ENCODE measurements around the gene SPECC1L.
"Not testable (repeated sequence)": the region's sequence is repeated elsewhere in the genome, so short reads cannot be mapped to it uniquely, and the experiment has no call there.

The SPECC1L gene

GRCh38 chr22:24284747-24285203, 14.1 kb downstream of the SPECC1L start:
- DNase-seq (ENCODE audit: low spot score) = no peak

GRCh38 chr22:24285245-24285644, 14.6 kb downstream of the SPECC1L start:
- DNase-seq (ENCODE audit: low spot score) = no peak

- DNase-seq (ENCODE audit: low spot score) = not testable (repeated sequence)
These were observed 16.6 kb downstream of the SPECC1L start for GRCh38 chr22:24287212-24287611.

GRCh38 chr22:24287801-24288200, 17.2 kb downstream of the SPECC1L start:
- not testable (repeated sequence) for DNase-seq (ENCODE audit: low spot score)

- DNase-seq (ENCODE audit: low spot score) = no peak
These were observed 18.5 kb downstream of the SPECC1L start for GRCh38 chr22:24289114-24289513.

- no peak for DNase-seq (ENCODE audit: low spot score)
These were observed 19.1 kb downstream of the SPECC1L start for GRCh38 chr22:24289741-24290163.

- DNase-seq (ENCODE audit: low spot score) = no peak
These were observed 19.8 kb downstream of the SPECC1L start for GRCh38 chr22:24290459-24290858.

- no peak for DNase-seq (ENCODE audit: low spot score)
These were observed 21.0 kb downstream of the SPECC1L start for GRCh38 chr22:24291515-24292201.

GRCh38 chr22:24292202-24292830, 21.7 kb downstream of the SPECC1L start:
- DNase-seq (ENCODE audit: low spot score) = not testable (repeated sequence)

- DNase-seq (ENCODE audit: low spot score) = not testable (repeated sequence)
These were observed 24.3 kb downstream of the SPECC1L start for GRCh38 chr22:24294913-24295312.

- DNase-seq (ENCODE audit: low spot score) = not testable (repeated sequence)
These were observed 28.0 kb downstream of the SPECC1L start for GRCh38 chr22:24298497-24299155.

GRCh38 chr22:24300522-24300921, 29.9 kb downstream of the SPECC1L start:
- not testable (repeated sequence) for DNase-seq (ENCODE audit: low spot score)

- no peak for DNase-seq (ENCODE audit: low spot score)
These were observed 32.0 kb downstream of the SPECC1L start for GRCh38 chr22:24302591-24302990.

- DNase-seq (ENCODE audit: low spot score) = no peak
These were observed 32.4 kb downstream of the SPECC1L start for GRCh38 chr22:24303007-24303406.

GRCh38 chr22:24304062-24304675, 33.5 kb downstream of the SPECC1L start:
- no peak for DNase-seq (ENCODE audit: low spot score)

- DNase-seq (ENCODE audit: low spot score) = no peak
These were observed 34.6 kb downstream of the SPECC1L start for GRCh38 chr22:24305260-24305692.

GRCh38 chr22:24310969-24311368, 40.3 kb downstream of the SPECC1L start:
- DNase-seq (ENCODE audit: low spot score) = no peak

GRCh38 chr22:24315367-24315966, 44.8 kb downstream of the SPECC1L start:
- no peak for DNase-seq (ENCODE audit: low spot score)

- DNase-seq (ENCODE audit: low spot score) = not testable (repeated sequence)
These were observed 45.6 kb downstream of the SPECC1L start for GRCh38 chr22:24316264-24316663.

- DNase-seq (ENCODE audit: low spot score) = not testable (repeated sequence)
These were observed 46.9 kb downstream of the SPECC1L start for GRCh38 chr22:24317511-24317910.

GRCh38 chr22:24319451-24319850, 48.8 kb downstream of the SPECC1L start:
- no peak for DNase-seq (ENCODE audit: low spot score)

- no peak for DNase-seq (ENCODE audit: low spot score)
These were observed 51.4 kb downstream of the SPECC1L start for GRCh38 chr22:24321999-24322398.

All from HuH-7.5 (cell line).